ENCODE data around the gene S100A10. TPM values are rescaled to one million over a fixed set of nuclear protein-coding genes. Genes with fewer than 3 reads are reported as not detected.

S100A10 gene
- total RNA-seq, 1 experiment from 2014 or later: 1,694 TPM

GRCh38 chr1:151939141-151939540 lies 54.5 kb downstream of the S100A10 start:
- Mint-ChIP-seq H3K4me3 (ENCODE audit: unreplicated experiment) (no peak overlapping the region), H3K27ac (ENCODE audit: low read depth, unreplicated experiment) (no peak overlapping the region), H3K27me3 (ENCODE audit: insufficient read depth, unreplicated experiment) (no peaks in the 10 kb centered on the region), H3K9me3 (ENCODE audit: unreplicated experiment) (no peaks in the 10 kb centered on the region), H3K4me1 (ENCODE audit: insufficient read depth, unreplicated experiment) (peaks cover 16% of the 10 kb centered on the region), H3K36me3 (ENCODE audit: insufficient read depth, unreplicated experiment) (no peaks in the 10 kb centered on the region)
- TF ChIP-seq CTCF (IDR thresholded peaks at IDR 0.05; ENCODE audit: unreplicated experiment): no peak
- ChIA-PET CTCF (interaction anchor here (0.7 to 14.5 kb wide), 11 partner anchors 19 to 246 kb away, joined by 3 to 350 read pairs (median 5); no protein-coding TSS in a partner anchor), POLR2A (interaction anchor here (0.5 to 17.6 kb wide), 10 partner anchors 15 to 203 kb away, joined by 3 to 453 read pairs (median 4); partner anchors contain the start of genes S100A10, S100A11 and THEM4)
- BruUV-seq (replicated peaks): no TSS peak
- intact Hi-C loops (cut with micrococcal nuclease): loop anchor here (10.0 kb wide), 1 partner anchor 246 kb away; no protein-coding TSS in a partner anchor
- DNase-seq (ENCODE audit: unreplicated experiment): no peak

GRCh38 chr1:151936653-151937052 lies 57.0 kb downstream of the S100A10 start:
- Mint-ChIP-seq H3K9me3 (ENCODE audit: unreplicated experiment) (no peaks in the 10 kb centered on the region), H3K4me1 (ENCODE audit: insufficient read depth, unreplicated experiment) (peaks cover 19% of the 10 kb centered on the region), H3K27ac (ENCODE audit: low read depth, unreplicated experiment) (no peak overlapping the region), H3K36me3 (ENCODE audit: insufficient read depth, unreplicated experiment) (no peaks in the 10 kb centered on the region), H3K27me3 (ENCODE audit: insufficient read depth, unreplicated experiment) (no peaks in the 10 kb centered on the region), H3K4me3 (ENCODE audit: unreplicated experiment) (no peak overlapping the region)
- intact Hi-C loops (cut with micrococcal nuclease): loop anchor here (10.0 kb wide), 1 partner anchor 248 kb away; no protein-coding TSS in a partner anchor
- BruUV-seq (replicated peaks): no TSS peak
- no peak for DNase-seq (ENCODE audit: unreplicated experiment)
- CTCF ChIA-PET: interaction anchor here (0.9 to 14.5 kb wide), 12 partner anchors 9 to 522 kb away, joined by 3 to 350 read pairs (median 9); no protein-coding TSS in a partner anchor
- no peak for TF ChIP-seq CTCF (IDR thresholded peaks at IDR 0.05; ENCODE audit: unreplicated experiment)
- POLR2A ChIA-PET: interaction anchor here (0.7 to 17.6 kb wide), 8 partner anchors 9 to 99 kb away, joined by 3 to 453 read pairs (median 19); partner anchors contain the start of genes S100A10, S100A11 and THEM4

GRCh38 chr1:151935894-151936602 lies 57.6 kb downstream of the S100A10 start:
- Mint-ChIP-seq H3K9me3 (ENCODE audit: unreplicated experiment) (no peaks in the 10 kb centered on the region), H3K4me3 (ENCODE audit: unreplicated experiment) (no peak overlapping the region), H3K27ac (ENCODE audit: low read depth, unreplicated experiment) (no peak overlapping the region), H3K27me3 (ENCODE audit: insufficient read depth, unreplicated experiment) (no peaks in the 10 kb centered on the region), H3K4me1 (ENCODE audit: insufficient read depth, unreplicated experiment) (peaks cover 13% of the 10 kb centered on the region), H3K36me3 (ENCODE audit: insufficient read depth, unreplicated experiment) (no peaks in the 10 kb centered on the region)
- ChIA-PET POLR2A (interaction anchor here (0.6 to 17.6 kb wide), 11 partner anchors 9 to 248 kb away, joined by 3 to 453 read pairs (median 4); partner anchors contain the start of genes S100A10, S100A11 and THEM4), CTCF (interaction anchor here (0.6 to 14.5 kb wide), 23 partner anchors 9 to 522 kb away, joined by 3 to 350 read pairs (median 5); partner anchors contain the start of gene S100A11)
- no TSS peak for BruUV-seq (replicated peaks)
- TF ChIP-seq CTCF (IDR thresholded peaks at IDR 0.05; ENCODE audit: unreplicated experiment): no peak
- intact Hi-C loops (cut with micrococcal nuclease): loop anchor here (10.0 kb wide), 1 partner anchor 249 kb away; no protein-coding TSS in a partner anchor
- DNase-seq (ENCODE audit: unreplicated experiment): no peak

- no peak for TF ChIP-seq CTCF (IDR thresholded peaks at IDR 0.05; ENCODE audit: unreplicated experiment)
- Mint-ChIP-seq H3K4me1 (ENCODE audit: insufficient read depth, unreplicated experiment) (peaks cover 11% of the 10 kb centered on the region), H3K27me3 (ENCODE audit: insufficient read depth, unreplicated experiment) (no peaks in the 10 kb centered on the region), H3K27ac (ENCODE audit: low read depth, unreplicated experiment) (no peak overlapping the region), H3K9me3 (ENCODE audit: unreplicated experiment) (no peaks in the 10 kb centered on the region), H3K4me3 (ENCODE audit: unreplicated experiment) (no peak overlapping the region), H3K36me3 (ENCODE audit: insufficient read depth, unreplicated experiment) (no peaks in the 10 kb centered on the region)
- BruUV-seq (replicated peaks): no TSS peak
- ChIA-PET POLR2A (interaction anchor here (1.2 to 17.6 kb wide), 9 partner anchors 10 to 227 kb away, joined by 3 to 453 read pairs (median 8); partner anchors contain the start of genes S100A10, S100A11 and THEM4), CTCF (interaction anchor here (0.6 to 14.5 kb wide), 30 partner anchors 8 to 979 kb away, joined by 3 to 350 read pairs (median 6); no protein-coding TSS in a partner anchor)
- intact Hi-C loops (cut with micrococcal nuclease): loop anchor here (10.0 kb wide), 1 partner anchor 250 kb away; no protein-coding TSS in a partner anchor
- DNase-seq (ENCODE audit: unreplicated experiment): no peak
Observed at GRCh38 chr1:151935154-151935553, 58.5 kb downstream of the S100A10 start.

All from MCF 10A (cell line).